Mucosa of stomach (tissue), 1 donor: ENCODE results near the gene PNN.
"Not testable (repeated sequence)": the region's sequence is repeated elsewhere in the genome, so short reads cannot be mapped to it uniquely, and the experiment has no call there.

Experiments
- H3K27me3 ChIP-seq: one replicate; pipeline ENCODE4 v1.7.0; 2013; ENCODE audit warnings: mild to moderate bottlenecking, low read length; ENCODE audit not compliant: control insufficient read depth, insufficient read depth
- H3K36me3 ChIP-seq: one replicate; pipeline ENCODE4 v1.7.0; 2013; ENCODE audit warnings: low read length; ENCODE audit not compliant: control insufficient read depth, insufficient read depth
- H3K4me1 ChIP-seq: one replicate; pipeline ENCODE4 v1.7.0; 2013; ENCODE audit warnings: mild to moderate bottlenecking, low read length; ENCODE audit not compliant: control insufficient read depth, insufficient read depth
- H3K4me3 ChIP-seq: one replicate; pipeline ENCODE4 v1.7.0; 2013; ENCODE audit warnings: low read length
- H3K9ac ChIP-seq: one replicate; pipeline ENCODE4 v1.7.0; 2013; ENCODE audit warnings: mild to moderate bottlenecking, low read length, moderate library complexity
- H3K9me3 ChIP-seq: one replicate; pipeline ENCODE4 v1.7.0; 2013; ENCODE audit warnings: mild to moderate bottlenecking, low read length, moderate library complexity; ENCODE audit not compliant: control insufficient read depth
- donor health status: Pancreatic carcinoma.

Gene PNN

GRCh38 chr14:39174560-39175444 is at the start of gene PNN:
Gene PNN (plus strand): TSS chr14:39175254. CDS start chr14:39175280, 26 bp downstream.
- Histone ChIP-seq H3K36me3 (peaks cover 6% of the 10 kb centered on the region), H3K4me3 (peak within 1 kb of the TSS; percentile 78), H3K9ac (peak within 1 kb of the TSS; percentile 98), H3K9me3 (no peaks in the 10 kb centered on the region), H3K27me3 (no peaks in the 10 kb centered on the region), H3K4me1 (peaks cover 24% of the 10 kb centered on the region)

DNA sequence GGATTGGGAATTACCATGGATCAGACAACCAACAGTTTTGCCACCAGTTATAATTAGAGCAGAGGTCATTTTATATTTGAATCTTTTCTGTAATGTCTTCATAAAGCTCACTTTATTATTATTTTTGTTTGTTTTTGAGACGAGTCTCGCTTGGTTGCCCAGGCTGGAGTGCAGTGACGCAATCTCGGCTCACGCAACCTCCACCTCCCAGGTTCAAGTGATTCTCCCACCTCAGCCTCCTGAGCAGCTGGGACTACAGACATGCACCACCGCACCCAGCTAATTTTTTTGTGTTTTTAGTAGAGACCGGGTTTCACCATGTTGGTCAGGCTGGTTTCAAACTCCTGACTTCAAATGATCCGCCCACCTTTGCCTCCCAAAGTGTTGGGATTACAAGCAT is 37.2 kb upstream of the PNN start:
- H3K36me3 ChIP-seq, H3K27me3 ChIP-seq, H3K4me3 ChIP-seq, H3K9me3 ChIP-seq, H3K4me1 ChIP-seq, H3K9ac ChIP-seq: not testable (repeated sequence)

GRCh38 chr14:39138440-39138839 is 36.6 kb upstream of the PNN start:
- Histone ChIP-seq H3K27me3 (no peaks in the 10 kb centered on the region), H3K4me1 (no peaks in the 10 kb centered on the region), H3K9ac (no peak overlapping the region), H3K9me3 (no peaks in the 10 kb centered on the region), H3K36me3 (no peaks in the 10 kb centered on the region), H3K4me3 (no peak overlapping the region)

- Histone ChIP-seq H3K4me1 (no peaks in the 10 kb centered on the region), H3K9ac (no peak overlapping the region), H3K36me3 (no peaks in the 10 kb centered on the region), H3K4me3 (no peak overlapping the region), H3K9me3 (no peaks in the 10 kb centered on the region), H3K27me3 (no peaks in the 10 kb centered on the region)
Observed at GRCh38 chr14:39140170-39140569, 34.9 kb upstream of the PNN start.

DNA sequence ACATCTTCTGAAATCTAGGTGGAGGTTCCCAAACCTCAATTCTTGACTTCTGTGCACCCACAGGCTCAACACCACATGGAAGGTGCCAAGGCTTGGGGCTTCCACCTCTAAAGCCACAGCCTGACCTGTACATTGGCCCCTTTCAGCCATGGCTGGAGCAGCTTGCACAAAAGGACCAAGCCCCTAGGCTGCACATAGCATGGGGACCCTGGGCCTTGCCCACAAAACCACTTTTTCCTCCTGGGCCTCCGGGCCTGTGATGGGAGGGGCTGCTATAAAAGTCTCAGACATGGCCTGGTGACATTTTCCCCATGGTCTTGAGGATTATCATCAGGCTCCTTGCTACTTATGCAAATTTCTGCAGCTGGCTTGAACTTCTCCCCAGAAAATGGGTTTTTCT is 33.4 kb upstream of the PNN start:
- H3K9me3 ChIP-seq, H3K4me1 ChIP-seq, H3K27me3 ChIP-seq, H3K4me3 ChIP-seq, H3K36me3 ChIP-seq, H3K9ac ChIP-seq: not testable (repeated sequence)

DNA sequence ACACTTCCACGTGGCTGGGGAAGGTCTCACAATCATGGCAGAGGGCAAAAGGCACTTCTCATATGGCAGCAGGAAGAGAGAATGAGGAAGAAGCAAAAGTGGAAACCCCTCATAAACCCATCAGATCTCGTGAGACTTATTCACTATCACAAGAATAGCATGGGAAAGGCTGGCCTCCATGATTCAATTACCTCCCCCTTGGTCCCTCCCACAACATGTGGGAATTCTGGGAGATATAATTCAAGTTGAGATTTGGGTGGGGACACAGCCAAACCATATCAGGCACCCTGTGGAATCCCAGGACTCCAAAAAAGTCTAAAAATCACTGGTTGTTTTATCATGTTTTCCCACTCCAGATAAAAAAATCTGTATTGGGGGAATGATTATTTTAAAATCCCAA is 31.8 kb upstream of the PNN start:
- H3K4me1 ChIP-seq, H3K4me3 ChIP-seq, H3K9ac ChIP-seq, H3K36me3 ChIP-seq, H3K27me3 ChIP-seq, H3K9me3 ChIP-seq: not testable (repeated sequence)

- Histone ChIP-seq H3K4me1 (no peaks in the 10 kb centered on the region), H3K27me3 (no peaks in the 10 kb centered on the region), H3K9me3 (no peaks in the 10 kb centered on the region), H3K36me3 (no peaks in the 10 kb centered on the region), H3K4me3 (no peak overlapping the region), H3K9ac (no peak overlapping the region)
Observed at GRCh38 chr14:39145266-39145966, 29.6 kb upstream of the PNN start.

DNA sequence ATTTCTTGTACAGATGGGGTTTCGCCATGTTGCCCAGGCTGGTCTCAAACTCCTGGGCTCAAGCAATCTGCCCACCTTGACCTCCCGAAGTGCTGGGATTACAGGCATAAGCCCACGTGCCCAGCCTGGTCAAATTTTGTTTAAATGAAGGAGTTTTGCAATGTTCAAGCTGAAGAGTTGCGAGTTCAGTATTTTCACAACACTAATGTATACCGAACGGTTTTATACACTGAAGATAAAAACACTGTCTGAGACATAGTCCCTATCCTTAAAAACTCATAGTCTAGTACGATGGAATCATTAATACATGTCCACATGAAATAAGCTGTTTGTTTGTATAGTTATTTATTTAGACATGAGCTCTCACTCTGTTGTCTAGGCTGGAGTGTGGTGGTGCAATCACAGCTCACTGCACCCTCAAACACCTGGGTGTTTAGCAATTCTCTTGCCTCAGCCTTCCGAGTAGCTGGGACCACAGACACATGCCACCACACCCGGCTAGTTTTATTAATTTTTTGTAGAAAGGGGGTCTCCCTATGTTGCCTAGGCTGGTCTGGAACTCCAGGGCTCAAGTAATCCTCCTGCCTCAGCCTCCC is 20.4 kb upstream of the PNN start:
- H3K4me1 ChIP-seq, result no peaks in the 10 kb centered on the region
- no peaks in the 10 kb centered on the region for H3K27me3 ChIP-seq
- no peak overlapping the region for H3K9ac ChIP-seq
- H3K36me3 ChIP-seq, result peaks cover 5% of the 10 kb centered on the region
- no peak overlapping the region for H3K4me3 ChIP-seq
- no peaks in the 10 kb centered on the region for H3K9me3 ChIP-seq

GRCh38 chr14:39157491-39157890 is 17.6 kb upstream of the PNN start:
- Histone ChIP-seq H3K4me3 (no peak overlapping the region), H3K9ac (no peak overlapping the region), H3K27me3 (no peaks in the 10 kb centered on the region), H3K9me3 (no peaks in the 10 kb centered on the region), H3K36me3 (peaks cover 9% of the 10 kb centered on the region), H3K4me1 (no peaks in the 10 kb centered on the region)

GRCh38 chr14:39158222-39158858 is 16.7 kb upstream of the PNN start:
- no peaks in the 10 kb centered on the region for H3K4me1 ChIP-seq
- no peak overlapping the region for H3K4me3 ChIP-seq
- no peaks in the 10 kb centered on the region for H3K27me3 ChIP-seq
- H3K9ac ChIP-seq, result no peak overlapping the region
- peaks cover 7% of the 10 kb centered on the region for H3K36me3 ChIP-seq
- no peaks in the 10 kb centered on the region for H3K9me3 ChIP-seq

DNA sequence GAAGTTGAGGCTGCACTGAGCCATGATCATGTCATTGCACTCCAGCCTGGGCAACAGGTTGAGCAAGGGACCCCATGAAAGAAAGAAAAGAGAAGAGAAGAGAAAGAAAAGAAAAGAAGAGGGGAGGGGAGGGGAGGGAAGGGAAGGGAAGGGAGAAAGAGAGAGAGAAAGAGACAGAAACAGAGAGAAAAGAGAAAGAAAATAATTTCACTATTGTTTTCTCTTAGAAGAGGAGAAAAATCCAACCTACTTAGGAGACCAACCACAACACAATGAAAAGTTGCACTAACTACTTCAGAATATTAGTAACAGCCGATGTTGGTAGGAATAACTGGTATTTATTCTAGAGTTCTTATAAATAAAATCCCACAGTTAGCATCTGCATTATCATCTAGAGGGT is 14.6 kb upstream of the PNN start:
- Histone ChIP-seq H3K27me3 (no peaks in the 10 kb centered on the region), H3K4me3 (no peak overlapping the region), H3K9me3 (no peaks in the 10 kb centered on the region), H3K36me3 (peaks cover 7% of the 10 kb centered on the region), H3K9ac (no peak overlapping the region), H3K4me1 (no peaks in the 10 kb centered on the region)

- H3K27me3 ChIP-seq, H3K4me1 ChIP-seq, H3K9me3 ChIP-seq, H3K9ac ChIP-seq, H3K36me3 ChIP-seq, H3K4me3 ChIP-seq: not testable (repeated sequence)
Observed at GRCh38 chr14:39167797-39168320, 7.2 kb upstream of the PNN start.
